Ishikawa (cell line): ENCODE results near the gene ABCG1.

Experiments
- CEBPB ChIP-seq: IDR thresholded peaks from 2 replicates; pipeline ENCODE4 v1.6.1; 2012
- CREB1 ChIP-seq: IDR thresholded peaks from 2 replicates; pipeline ENCODE4 v1.6.1; 2012; ENCODE audit warnings: low read depth
- EGR1 ChIP-seq: IDR thresholded peaks from 2 replicates; pipeline ENCODE4 v1.6.1; 2012
- EP300 ChIP-seq: IDR thresholded peaks from 2 replicates; pipeline ENCODE4 v1.6.1; 2012; ENCODE audit warnings: borderline replicate concordance
- FOXM1 ChIP-seq: IDR thresholded peaks from 2 replicates; pipeline ENCODE4 v1.6.1; 2012; ENCODE audit warnings: low read depth, borderline replicate concordance
- NFIC ChIP-seq: IDR thresholded peaks from 2 replicates; pipeline ENCODE4 v1.6.1; 2012
- RAD21 ChIP-seq: IDR thresholded peaks from 2 replicates; pipeline ENCODE4 v1.6.1; 2012; ENCODE audit warnings: low read depth
- REST ChIP-seq: IDR thresholded peaks from 2 replicates; pipeline ENCODE4 v1.6.1; 2012; ENCODE audit warnings: low read depth, mild to moderate bottlenecking
- TAF1 ChIP-seq: IDR thresholded peaks from 2 replicates; pipeline ENCODE4 v1.6.1; 2012; ENCODE audit warnings: low read depth, mild to moderate bottlenecking
- TCF12 ChIP-seq: IDR thresholded peaks from 2 replicates; pipeline ENCODE4 v1.6.1; 2012; ENCODE audit warnings: low read depth
- TEAD4 ChIP-seq: IDR thresholded peaks from 2 replicates; pipeline ENCODE4 v1.6.1; 2012
- USF1 ChIP-seq: IDR thresholded peaks from 2 replicates; pipeline ENCODE4 v1.6.1; 2012
- YY1 ChIP-seq: IDR thresholded peaks from 2 replicates; pipeline ENCODE4 v1.6.1; 2012; ENCODE audit warnings: low read depth
- ZBTB7A ChIP-seq: IDR thresholded peaks from 2 replicates; pipeline ENCODE4 v1.6.1; 2012; ENCODE audit warnings: low read depth
- TF ChIP-seq, protein P1 (sequence below): IDR thresholded peaks from 2 replicates; pipeline ENCODE4 v1.6.1; 2012

The ABCG1 gene

GRCh38 chr21:42295845-42296244, 76.9 kb downstream of the ABCG1 start:
- TF ChIP-seq YY1 (no peak), TCF12 (no peak), REST (no peak), ZBTB7A (no peak), EGR1 (no peak), CREB1 (no peak), FOXM1 (no peak), RAD21 (no peak), TAF1 (no peak)

DNA sequence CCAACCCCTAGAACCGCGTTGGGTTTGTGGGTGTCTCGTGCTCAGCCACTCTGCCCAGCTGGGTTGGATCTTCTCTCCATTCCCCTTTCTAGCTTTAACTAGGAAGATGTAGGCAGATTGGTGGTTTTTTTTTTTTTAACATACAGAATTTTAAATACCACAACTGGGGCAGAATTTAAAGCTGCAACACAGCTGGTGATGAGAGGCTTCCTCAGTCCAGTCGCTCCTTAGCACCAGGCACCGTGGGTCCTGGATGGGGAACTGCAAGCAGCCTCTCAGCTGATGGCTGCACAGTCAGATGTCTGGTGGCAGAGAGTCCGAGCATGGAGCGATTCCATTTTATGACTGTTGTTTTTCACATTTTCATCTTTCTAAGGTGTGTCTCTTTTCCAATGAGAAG, 77.6 kb downstream of the ABCG1 start:
- TF ChIP-seq EGR1 (no peak), EP300 (no peak), CREB1 (no peak), REST (no peak), TAF1 (no peak), TCF12 (no peak)

DNA sequence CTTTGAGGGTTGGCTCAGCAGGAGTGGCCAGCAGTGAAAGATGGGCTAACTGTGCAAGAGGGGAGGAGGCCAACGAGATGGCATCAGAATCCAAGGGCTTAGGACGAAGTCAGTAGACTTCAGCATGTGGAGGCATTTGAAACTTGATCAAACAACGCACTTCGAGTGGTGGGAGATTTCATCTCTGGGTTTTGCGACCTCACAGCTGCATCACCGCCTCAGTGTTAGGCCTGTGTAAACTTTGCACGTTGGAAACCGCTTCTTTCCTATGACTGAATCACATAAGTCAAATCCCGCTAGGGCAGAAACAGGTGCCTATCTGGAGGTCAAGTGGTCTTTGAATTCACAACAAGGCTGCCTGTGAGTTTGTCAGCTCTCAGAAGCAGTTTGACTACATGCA, 78.4 kb downstream of the ABCG1 start:
- no peak for TF ChIP-seq TCF12

DNA sequence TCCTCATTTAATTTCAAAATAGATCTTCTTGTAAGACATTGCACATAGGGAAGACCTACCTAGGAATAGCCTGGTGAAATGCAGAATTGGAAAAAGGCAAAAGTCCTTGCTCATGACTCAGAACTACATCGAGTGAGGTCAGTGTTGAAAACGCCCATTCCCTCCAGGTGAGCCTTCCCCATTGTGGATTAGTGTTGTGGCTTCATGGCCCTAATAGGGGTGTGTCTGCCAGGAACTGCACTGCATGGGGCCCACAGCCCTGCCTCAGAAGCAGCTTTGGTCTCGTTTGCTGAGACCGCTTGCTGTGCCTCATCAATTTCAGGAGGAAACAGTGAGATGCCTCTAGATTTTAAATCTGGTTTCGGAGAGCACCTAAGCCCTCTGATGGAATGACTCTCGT, 79.3 kb downstream of the ABCG1 start:
- TF ChIP-seq CREB1 (no peak), USF1 (no peak), TEAD4 (no peak)

DNA sequence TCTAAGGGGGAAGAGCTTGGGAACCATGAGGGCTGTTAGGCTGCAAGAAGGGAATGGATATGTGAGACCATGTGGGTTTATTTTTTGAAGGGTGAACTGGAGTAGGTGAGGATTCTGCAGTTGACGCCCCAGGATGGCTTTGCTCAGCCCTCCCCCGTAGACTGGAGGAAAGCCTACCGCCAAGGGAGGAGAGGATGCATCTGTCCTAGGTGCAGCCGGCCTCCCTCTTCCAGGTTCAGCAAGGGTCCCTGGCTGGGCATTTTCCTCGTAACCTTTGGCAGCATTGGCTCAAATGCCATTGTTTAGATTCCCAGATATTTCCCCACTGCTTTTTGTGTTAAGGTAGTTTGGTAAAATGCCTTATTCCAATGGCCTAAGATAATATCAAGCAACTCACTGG, 79.7 kb downstream of the ABCG1 start:
- no peak for TF ChIP-seq CREB1
- TF ChIP-seq REST = no peak
- TF ChIP-seq RAD21 = no peak
- TF ChIP-seq TAF1 = no peak

DNA sequence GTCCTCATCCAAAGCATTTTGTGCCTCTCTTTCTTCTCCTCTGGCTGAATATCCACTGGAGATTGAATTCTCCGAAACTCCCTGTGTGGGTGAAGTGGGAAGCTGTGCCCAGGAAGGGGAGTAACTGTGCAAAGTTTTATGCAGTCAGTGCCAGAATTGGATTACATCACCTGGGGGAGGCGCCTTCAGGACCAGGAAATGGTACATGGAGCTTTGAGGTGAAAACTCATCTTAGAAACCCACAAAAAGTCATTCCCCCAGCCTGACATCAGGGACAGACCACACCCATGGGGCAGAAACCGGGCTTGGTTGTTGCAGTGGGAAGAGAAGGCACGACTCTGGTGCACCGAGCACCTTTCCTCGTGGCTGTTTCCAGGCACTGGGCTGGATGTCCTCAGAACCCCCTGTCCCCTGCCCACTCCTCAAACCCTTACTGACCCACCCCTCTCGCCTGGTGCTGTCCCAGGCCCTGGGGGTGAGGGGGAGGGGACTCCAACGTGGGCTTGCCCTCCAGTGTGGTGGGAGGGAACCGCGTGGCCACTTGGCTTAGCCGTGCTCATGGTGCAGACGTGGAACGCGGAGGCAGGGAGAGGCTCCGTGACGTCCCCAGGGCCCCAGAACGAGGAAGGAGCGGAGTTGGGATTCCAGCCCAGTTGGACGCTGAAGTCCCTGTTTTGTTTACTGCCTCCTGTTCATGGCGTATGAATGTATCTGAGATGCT, 80.5 kb downstream of the ABCG1 start:
- TF ChIP-seq RAD21 (no peak), ZBTB7A (no peak), EGR1 (no peak), CEBPB (no peak), USF1 (no peak), TEAD4 (no peak), YY1 (no peak), REST (no peak), NFIC (no peak), FOXM1 (no peak), EP300 (no peak), TAF1 (no peak)
- TF ChIP-seq, protein P1, sequence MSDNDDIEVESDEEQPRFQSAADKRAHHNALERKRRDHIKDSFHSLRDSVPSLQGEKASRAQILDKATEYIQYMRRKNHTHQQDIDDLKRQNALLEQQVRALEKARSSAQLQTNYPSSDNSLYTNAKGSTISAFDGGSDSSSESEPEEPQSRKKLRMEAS = no peak
